ENCODE data around the gene GBP1. TPM values are rescaled to one million over a fixed set of nuclear protein-coding genes. Genes with fewer than 3 reads are reported as not detected.

The GBP1 gene
- total and polyA plus RNA-seq, 2 donors (not counting 1 experiment from before 2014, with no cell fraction given) = 45.6 to 74.2 TPM

DNA sequence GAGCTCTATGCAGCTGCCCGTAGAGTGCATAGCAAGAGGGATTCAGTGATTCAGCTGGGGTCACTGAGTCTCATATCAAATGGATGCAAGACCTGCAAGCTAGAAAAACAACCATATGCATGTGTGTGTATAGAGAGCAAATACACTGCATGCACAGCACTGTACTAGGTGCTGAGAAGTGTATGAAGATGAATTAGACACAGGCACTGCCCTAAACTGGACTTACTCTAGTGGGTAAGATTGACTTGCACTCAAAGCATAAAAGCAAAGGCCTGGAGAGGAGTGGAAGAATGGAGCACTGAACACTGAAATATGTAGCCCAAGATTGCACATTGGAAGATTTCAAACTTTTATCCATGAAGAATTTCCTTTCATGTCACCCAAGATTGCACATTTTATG is 5.5 kb upstream of the GBP1 start:
- H3K4me2 ChIP-seq (ENCODE audit: extremely low read depth, insufficient read depth, low read length) = peak overlapping the region; percentile 69

DNA sequence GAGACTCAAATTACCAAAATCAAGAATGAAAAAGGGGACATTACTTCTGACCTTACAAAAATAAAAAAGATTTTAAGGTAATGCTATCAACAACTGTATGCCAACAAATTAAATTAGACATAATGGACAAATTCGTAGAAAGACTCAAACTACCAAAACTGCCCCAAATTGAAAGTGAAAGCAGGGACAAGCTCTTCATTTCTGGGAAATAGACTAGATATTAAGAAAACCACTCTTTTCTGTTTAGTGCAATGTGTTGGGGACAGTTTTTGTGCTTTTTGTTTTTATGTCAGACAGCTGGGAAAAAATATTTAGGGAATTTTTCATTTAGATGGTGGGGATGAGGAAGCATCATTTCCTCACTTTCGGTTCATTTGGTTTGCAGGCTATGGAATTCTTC is 4.9 kb upstream of the GBP1 start:
- no peaks in the 10 kb centered on the region for H3K9me3 ChIP-seq (ENCODE audit: control insufficient read depth, insufficient read depth, low read depth, low read length)
- TF ChIP-seq CTCF (conservative IDR thresholded peaks at IDR 0.05 in 1 of 2, IDR thresholded peaks at IDR 0.05 in 1 of 2; ENCODE audit: low read depth in 1 of 2, low read length in 2 of 2) (no peak), EZH2 (IDR thresholded peaks at IDR 0.05; ENCODE audit: low read length, missing control alignments) (no peak)
- H3K79me2 ChIP-seq (ENCODE audit: control insufficient read depth, insufficient read depth, low read length) = no peaks in the 10 kb centered on the region
- H2AFZ ChIP-seq (ENCODE audit: low read length) = peak overlapping the region; percentile 63
- H4K20me1 ChIP-seq (ENCODE audit: control insufficient read depth, extremely low read depth, insufficient read depth, low read length) = no peaks in the 10 kb centered on the region
- H3K9ac ChIP-seq (ENCODE audit: insufficient read depth, low read length) = no peak overlapping the region
- H3K4me1 ChIP-seq (ENCODE audit: control insufficient read depth, extremely low read depth, insufficient read depth, low read length) = peaks cover 3% of the 10 kb centered on the region
- peak overlapping the region; percentile 69 for H3K4me2 ChIP-seq (ENCODE audit: extremely low read depth, insufficient read depth, low read length)
- no peak overlapping the region for H3K27ac ChIP-seq (ENCODE audit: insufficient read depth, low read length)
- DNase-seq (ENCODE audit: low read depth in 2 of 2) = peak in 1 of 2 donors; percentile 28
- H3K27me3 ChIP-seq (ENCODE audit: control insufficient read depth, insufficient read depth, low read length) = no peaks in the 10 kb centered on the region
- no peaks in the 10 kb centered on the region for H3K36me3 ChIP-seq (ENCODE audit: control insufficient read depth, insufficient read depth, low read length)
- H3K4me3 ChIP-seq (replicated peaks in 1 of 4; ENCODE audit: control extremely low read depth in 1 of 4, insufficient read depth in 1 of 4, low read depth in 3 of 4, low read length in 4 of 4) = peak overlapping the region; percentile 29 to 38 (median 34)

More for the DNA sequence above, 5.5 kb upstream of the GBP1 start:
- Histone ChIP-seq H3K36me3 (ENCODE audit: control insufficient read depth, insufficient read depth, low read length) (no peaks in the 10 kb centered on the region), H3K9me3 (ENCODE audit: control insufficient read depth, insufficient read depth, low read depth, low read length) (no peaks in the 10 kb centered on the region), H2AFZ (ENCODE audit: low read length) (peak overlapping the region; percentile 63), H3K79me2 (ENCODE audit: control insufficient read depth, insufficient read depth, low read length) (no peaks in the 10 kb centered on the region), H3K27ac (ENCODE audit: insufficient read depth, low read length) (no peak overlapping the region), H3K4me3 (replicated peaks in 1 of 4; ENCODE audit: control extremely low read depth in 1 of 4, insufficient read depth in 1 of 4, low read depth in 3 of 4, low read length in 4 of 4) (peak overlapping the region in 1 of 4 experiments; percentile 38), H3K9ac (ENCODE audit: insufficient read depth, low read length) (no peak overlapping the region), H3K27me3 (ENCODE audit: control insufficient read depth, insufficient read depth, low read length) (no peaks in the 10 kb centered on the region), H3K4me1 (ENCODE audit: control insufficient read depth, extremely low read depth, insufficient read depth, low read length) (peaks cover 2% of the 10 kb centered on the region), H4K20me1 (ENCODE audit: control insufficient read depth, extremely low read depth, insufficient read depth, low read length) (no peaks in the 10 kb centered on the region)
- DNase-seq (ENCODE audit: low read depth in 2 of 2) = no peak
- TF ChIP-seq CTCF (conservative IDR thresholded peaks at IDR 0.05 in 1 of 2, IDR thresholded peaks at IDR 0.05 in 1 of 2; ENCODE audit: low read depth in 1 of 2, low read length in 2 of 2) = no peak

DNA sequence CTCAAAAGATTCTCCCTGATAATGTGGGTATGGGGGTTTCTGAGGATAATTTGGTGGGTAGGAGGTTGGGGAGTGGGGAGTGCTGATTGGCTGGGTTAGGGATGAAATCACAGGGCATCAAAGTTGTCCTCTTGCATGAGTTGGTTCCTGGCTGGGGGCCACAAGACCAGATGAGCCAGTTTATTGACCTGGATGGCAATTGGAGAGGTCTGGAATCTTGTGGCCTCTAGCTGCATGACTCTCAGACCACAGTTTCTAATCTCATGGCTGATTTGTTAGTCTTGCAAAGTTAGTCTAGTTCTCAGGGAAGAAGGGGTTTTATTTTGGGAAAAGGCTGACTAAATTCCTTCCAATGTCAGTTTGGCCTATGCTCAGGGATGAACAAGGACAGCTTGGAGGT is 3.3 kb upstream of the GBP1 start:
- no peak overlapping the region for H3K4me2 ChIP-seq (ENCODE audit: extremely low read depth, insufficient read depth, low read length)
- H3K9me3 ChIP-seq (ENCODE audit: control insufficient read depth, insufficient read depth, low read depth, low read length) = no peaks in the 10 kb centered on the region
- H3K36me3 ChIP-seq (ENCODE audit: control insufficient read depth, insufficient read depth, low read length) = no peaks in the 10 kb centered on the region
- no peak for TF ChIP-seq CTCF (conservative IDR thresholded peaks at IDR 0.05 in 1 of 2, IDR thresholded peaks at IDR 0.05 in 1 of 2; ENCODE audit: low read depth in 1 of 2, low read length in 2 of 2)
- TF ChIP-seq EZH2 (IDR thresholded peaks at IDR 0.05; ENCODE audit: low read length, missing control alignments) = no peak
- H3K9ac ChIP-seq (ENCODE audit: insufficient read depth, low read length) = no peak overlapping the region
- H3K4me3 ChIP-seq (replicated peaks in 1 of 4; ENCODE audit: control extremely low read depth in 1 of 4, insufficient read depth in 1 of 4, low read depth in 3 of 4, low read length in 4 of 4) = no peak overlapping the region
- H3K27ac ChIP-seq (ENCODE audit: insufficient read depth, low read length) = no peak overlapping the region
- H4K20me1 ChIP-seq (ENCODE audit: control insufficient read depth, extremely low read depth, insufficient read depth, low read length) = no peaks in the 10 kb centered on the region
- H3K27me3 ChIP-seq (ENCODE audit: control insufficient read depth, insufficient read depth, low read length) = no peaks in the 10 kb centered on the region
- peaks cover 3% of the 10 kb centered on the region for H3K4me1 ChIP-seq (ENCODE audit: control insufficient read depth, extremely low read depth, insufficient read depth, low read length)
- peak overlapping the region; percentile 0 for H2AFZ ChIP-seq (ENCODE audit: low read length)
- peaks cover 8% of the 10 kb centered on the region for H3K79me2 ChIP-seq (ENCODE audit: control insufficient read depth, insufficient read depth, low read length)
- DNase-seq (ENCODE audit: low read depth in 2 of 2) = peak; percentile 34 to 85
